HEK293 (cell line): ENCODE results near the gene PMP22.

Experiments
- ATF2 ChIP-seq: fragments of 450-650 bp; formaldehyde crosslinking; IDR thresholded peaks from 2 replicates; pipeline ENCODE4 v1.5.1; 2016; ENCODE audit warnings: missing biosample characterization, missing genetic modification characterization, low read depth
- BCL11B ChIP-seq: fragments of 450-650 bp; formaldehyde crosslinking; IDR thresholded peaks from 2 replicates; pipeline ENCODE4 v1.5.1; 2016; ENCODE audit warnings: low read depth, missing biosample characterization, missing genetic modification characterization
- BCL6B ChIP-seq: fragments of 450-650 bp; formaldehyde crosslinking; IDR thresholded peaks from 2 replicates; pipeline ENCODE4 v1.5.1; 2017; ENCODE audit warnings: missing biosample characterization, missing genetic modification characterization
- ELK4 ChIP-seq: IDR thresholded peaks from 2 replicates; pipeline ENCODE4 v1.6.1; 2011; ENCODE audit warnings: mild to moderate bottlenecking, low read depth, low read length, borderline replicate concordance
- HOXA7 ChIP-seq: sonication (generic); formaldehyde crosslinking; IDR thresholded peaks from 2 replicates; pipeline ENCODE4 v1.8.1; 2022; ENCODE audit warnings: missing genetic modification reagents, borderline replicate concordance
- IKZF3 ChIP-seq: fragments of 450-650 bp; IDR thresholded peaks from 2 replicates; pipeline ENCODE4 v1.5.0; 2018; ENCODE audit warnings: missing biosample characterization, mild to moderate bottlenecking, missing genetic modification characterization, moderate library complexity
- KLF8 ChIP-seq: fragments of 450-650 bp; formaldehyde crosslinking; IDR thresholded peaks from 2 replicates; pipeline ENCODE4 v1.5.1; 2016; ENCODE audit warnings: missing biosample characterization, missing genetic modification characterization
- KLF9 ChIP-seq: fragments of 450-650 bp; formaldehyde crosslinking; IDR thresholded peaks from 2 replicates; pipeline ENCODE4 v1.5.1; 2016; ENCODE audit warnings: missing biosample characterization, missing genetic modification characterization, low read depth
- OVOL3 ChIP-seq: fragments of 450-650 bp; formaldehyde crosslinking; IDR thresholded peaks from 2 replicates; pipeline ENCODE4 v1.5.1; 2016; ENCODE audit warnings: missing biosample characterization, missing genetic modification characterization
- PBX3 ChIP-seq: sonication (generic); formaldehyde crosslinking; IDR thresholded peaks from 2 replicates; pipeline ENCODE4 v1.8.1; 2022; ENCODE audit warnings: mild to moderate bottlenecking, moderate library complexity, missing genetic modification reagents
- SP3 ChIP-seq: fragments of 450-650 bp; formaldehyde crosslinking; IDR thresholded peaks from 2 replicates; pipeline ENCODE4 v1.5.1; 2016; ENCODE audit warnings: missing biosample characterization, missing genetic modification characterization
- ZNF112 ChIP-seq: fragments of 450-650 bp; formaldehyde crosslinking; IDR thresholded peaks from 2 replicates; pipeline ENCODE4 v1.5.0; 2017; ENCODE audit warnings: missing biosample characterization, missing genetic modification characterization
- ZNF19 ChIP-seq: fragments of 450-650 bp; formaldehyde crosslinking; IDR thresholded peaks from 2 replicates; pipeline ENCODE4; 2016; ENCODE audit warnings: missing biosample characterization, missing genetic modification characterization, low read depth
- ZNF2 ChIP-seq: fragments of 450-650 bp; formaldehyde crosslinking; IDR thresholded peaks from 2 replicates; pipeline ENCODE4 v1.5.1; 2016; ENCODE audit warnings: missing biosample characterization, missing genetic modification characterization
- ZNF202 ChIP-seq: fragments of 450-650 bp; formaldehyde crosslinking; IDR thresholded peaks from 2 replicates; pipeline ENCODE4 v1.5.1; 2016; ENCODE audit warnings: missing biosample characterization, missing genetic modification characterization, borderline replicate concordance
- ZNF211 ChIP-seq: fragments of 450-650 bp; formaldehyde crosslinking; IDR thresholded peaks from 2 replicates; pipeline ENCODE4 v1.5.1; 2016; ENCODE audit warnings: low read depth, missing biosample characterization, missing genetic modification characterization
- ZNF26 ChIP-seq: fragments of 450-650 bp; formaldehyde crosslinking; IDR thresholded peaks from 2 replicates; pipeline ENCODE4 v1.5.1; 2016; ENCODE audit warnings: missing biosample characterization, missing genetic modification characterization
- ZNF274 ChIP-seq, 2 experiments: fragments of 200-500 bp in 1 of 2; fragments of 450-650 bp in 1 of 2; sonication (Bioruptor generic) in 1 of 2; formaldehyde crosslinking in 1 of 2; IDR thresholded peaks; 2 replicates each; pipeline versions ENCODE4 v1.5.1 to v1.6.1; 2014 to 2016; ENCODE audit warnings: borderline replicate concordance in 1 of 2, inconsistent platforms in 1 of 2, low read length in 1 of 2, missing biosample characterization in 1 of 2, missing genetic modification characterization in 1 of 2
- ZNF391 ChIP-seq: fragments of 450-650 bp; formaldehyde crosslinking; IDR thresholded peaks from 2 replicates; pipeline ENCODE4 v1.5.1; 2016; ENCODE audit warnings: low read depth, missing biosample characterization, missing genetic modification characterization, borderline replicate concordance
- ZNF394 ChIP-seq: fragments of 450-650 bp; formaldehyde crosslinking; IDR thresholded peaks from 2 replicates; pipeline ENCODE4 v1.5.1; 2016; ENCODE audit warnings: missing biosample characterization, missing genetic modification characterization, mild to moderate bottlenecking, moderate library complexity, borderline replicate concordance
- ZNF398 ChIP-seq: fragments of 450-650 bp; formaldehyde crosslinking; IDR thresholded peaks from 2 replicates; pipeline ENCODE4 v1.5.1; 2017; ENCODE audit warnings: missing biosample characterization, missing genetic modification characterization
- ZNF433 ChIP-seq: fragments of 450-650 bp; formaldehyde crosslinking; IDR thresholded peaks from 2 replicates; pipeline ENCODE4 v1.5.1; 2016; ENCODE audit warnings: missing biosample characterization, missing genetic modification characterization, low read depth
- ZNF48 ChIP-seq: fragments of 450-650 bp; formaldehyde crosslinking; IDR thresholded peaks from 2 replicates; pipeline ENCODE4 v1.5.1; 2016; ENCODE audit warnings: missing biosample characterization, missing genetic modification characterization
- ZNF510 ChIP-seq: fragments of 450-650 bp; formaldehyde crosslinking; IDR thresholded peaks from 2 replicates; pipeline ENCODE4 v1.5.1; 2018; ENCODE audit warnings: mild to moderate bottlenecking, missing genetic modification characterization, missing biosample characterization; ENCODE audit not compliant: insufficient replicate concordance
- ZNF529 ChIP-seq: fragments of 450-650 bp; formaldehyde crosslinking; IDR thresholded peaks from 2 replicates; pipeline ENCODE4 v1.5.1; 2017; ENCODE audit warnings: missing genetic modification characterization, missing biosample characterization; ENCODE audit not compliant: insufficient replicate concordance
- ZNF530 ChIP-seq: fragments of 450-650 bp; formaldehyde crosslinking; IDR thresholded peaks from 2 replicates; pipeline ENCODE4 v1.5.1; 2016; ENCODE audit warnings: low read depth, missing biosample characterization, missing genetic modification characterization
- ZNF558 ChIP-seq: fragments of 450-650 bp; formaldehyde crosslinking; IDR thresholded peaks from 2 replicates; pipeline ENCODE4 v1.5.1; 2016; ENCODE audit warnings: missing biosample characterization, missing genetic modification characterization
- ZNF585B ChIP-seq: fragments of 450-650 bp; formaldehyde crosslinking; IDR thresholded peaks from 2 replicates; pipeline ENCODE4 v1.5.1; 2016; ENCODE audit warnings: missing biosample characterization, missing genetic modification characterization
- ZNF600 ChIP-seq: fragments of 450-650 bp; formaldehyde crosslinking; IDR thresholded peaks from 2 replicates; pipeline ENCODE4 v1.5.1; 2016; ENCODE audit warnings: missing biosample characterization, missing genetic modification characterization
- ZNF626 ChIP-seq: fragments of 450-650 bp; sonication (Bioruptor Pico); formaldehyde crosslinking; IDR thresholded peaks from 2 replicates; pipeline ENCODE4 v1.5.1; 2018; ENCODE audit warnings: missing biosample characterization, missing genetic modification characterization, inconsistent platforms
- ZNF837 ChIP-seq: fragments of 450-650 bp; formaldehyde crosslinking; IDR thresholded peaks from 2 replicates; pipeline ENCODE4 v1.5.1; 2016; ENCODE audit warnings: missing biosample characterization, missing genetic modification characterization

PMP22 gene

GRCh38 chr17:15262291-15263205 is 2.6 kb downstream of the PMP22 start (continued):
- TF ChIP-seq ZNF530 (tag by site-specific recombination) (no peak), BCL6B (no peak), ZNF510 (tag by site-specific recombination) (no peak), KLF9 (tag by site-specific recombination) (peak; percentile 80), ZNF585B (no peak), ZNF600 (tag by site-specific recombination) (peak; percentile 51; the same call in 1 of the 2 replicates), ZNF558 (tag by site-specific recombination) (no peak), PBX3 (CRISPR knock-in tag) (no peak), ZNF211 (tag by site-specific recombination) (no peak), ZNF398 (tag by site-specific recombination) (peak; percentile 86), ZNF19 (no peak), ZNF391 (tag by site-specific recombination) (no peak), SP3 (peak; percentile 85), BCL11B (no peak), ZNF433 (no peak), ZNF529 (no peak), ZNF394 (tag by site-specific recombination) (no peak), OVOL3 (tag by site-specific recombination) (no peak), ZNF48 (no peak), ZNF2 (no peak), ZNF274 (IDR thresholded peaks at IDR 0.05; ENCODE audit: low read length) (no peak), ZNF274 (tag by site-specific recombination; IDR thresholded peaks at IDR 0.05; ENCODE audit: borderline replicate concordance) (no peak), IKZF3 (tag by site-specific recombination) (no peak), ZNF626 (tag by site-specific recombination) (no peak), ZNF202 (no peak), ELK4 (no peak), KLF8 (tag by site-specific recombination) (peak; percentile 47; the same call in 1 of the 2 replicates), ZNF26 (tag by site-specific recombination) (no peak), HOXA7 (CRISPR knock-in tag) (no peak), ZNF837 (tag by site-specific recombination) (no peak), ZNF112 (tag by site-specific recombination) (no peak), ATF2 (no peak)
